HG03135 (cell line): ENCODE measurements around the gene SIVA1.

Source experiments
- ATAC-seq: cut with Tn5 transposase; IDR thresholded peaks from one replicate; pipeline ENCODE4 v1.9.1; 2021; ENCODE audit warnings: mild to moderate bottlenecking, moderate library complexity; ENCODE audit not compliant: unreplicated experiment

Gene SIVA1

GRCh38 chr14:104734601-104734990, 18.4 kb upstream of the SIVA1 start:
- no peak for ATAC-seq

GRCh38 chr14:104734991-104735779, 17.8 kb upstream of the SIVA1 start:
- no peak for ATAC-seq

DNA sequence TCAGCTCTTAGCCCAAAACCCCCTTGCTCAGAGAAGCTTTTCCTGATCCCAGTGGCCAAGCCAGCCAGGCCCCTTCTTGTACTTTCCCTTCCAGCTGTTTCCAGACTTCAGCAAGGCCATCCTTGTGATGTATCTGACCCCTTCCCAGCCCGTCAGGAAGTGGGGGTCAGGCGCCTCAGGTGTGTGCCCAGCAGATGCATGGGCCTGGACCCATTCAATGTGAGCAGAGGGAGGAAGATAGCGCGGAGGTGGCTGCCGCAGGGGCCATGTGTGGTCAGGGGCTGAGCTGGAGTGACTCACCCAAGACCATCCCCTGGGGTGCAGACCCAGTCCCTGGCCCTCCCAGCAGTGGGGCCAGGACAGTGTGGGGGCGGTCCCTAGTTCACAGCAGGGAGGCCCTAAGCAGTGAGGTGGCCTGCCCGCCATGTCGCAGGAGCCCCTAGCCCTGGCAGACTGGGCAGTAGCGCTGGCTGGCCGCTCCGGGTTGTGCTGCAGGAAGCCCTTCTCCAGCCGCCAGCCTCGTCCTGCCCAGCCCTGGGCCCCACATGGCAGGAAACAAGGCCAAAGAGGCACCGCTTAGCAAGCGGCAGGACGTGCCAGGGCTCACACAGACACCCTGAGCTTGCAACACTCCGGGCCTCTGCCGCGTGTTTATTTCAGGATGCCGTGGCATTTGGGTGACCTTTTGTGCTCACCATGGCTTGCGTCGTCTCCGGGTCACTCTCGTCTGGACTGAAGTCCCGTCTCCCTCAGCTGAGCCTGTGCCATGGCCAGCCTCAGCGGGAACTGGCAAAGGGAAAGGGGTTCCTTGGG, 16.9 kb upstream of the SIVA1 start:
- ATAC-seq = no peak

- no peak for ATAC-seq
Observed at GRCh38 chr14:104738375-104739019, 14.4 kb upstream of the SIVA1 start.

GRCh38 chr14:104739026-104739425, 13.9 kb upstream of the SIVA1 start:
- no peak for ATAC-seq

GRCh38 chr14:104739546-104740516, 13.1 kb upstream of the SIVA1 start:
- ATAC-seq = no peak

GRCh38 chr14:104741108-104741802, 11.7 kb upstream of the SIVA1 start:
- ATAC-seq = no peak

DNA sequence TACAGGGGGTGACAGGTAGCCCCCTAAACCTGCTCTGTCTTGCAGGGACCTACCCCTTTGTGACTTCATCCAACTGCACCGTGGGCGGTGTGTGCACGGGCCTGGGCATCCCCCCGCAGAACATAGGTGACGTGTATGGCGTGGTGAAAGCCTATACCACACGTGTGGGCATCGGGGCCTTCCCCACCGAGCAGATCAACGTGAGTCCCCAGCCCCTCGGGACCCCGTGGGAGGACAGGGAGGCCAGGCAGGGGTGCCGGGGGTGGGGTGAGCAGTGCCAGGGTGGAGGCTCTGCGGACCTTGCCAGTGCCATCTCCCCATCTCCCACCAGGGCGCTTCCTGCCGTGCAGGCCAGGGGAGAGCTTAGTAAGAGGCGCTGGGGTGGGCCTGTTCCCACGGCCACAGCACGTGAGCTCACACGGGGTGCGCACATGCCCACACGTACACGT, 11.1 kb upstream of the SIVA1 start:
- ATAC-seq = no peak

GRCh38 chr14:104742586-104743455, 10.1 kb upstream of the SIVA1 start:
- ATAC-seq = no peak

- ATAC-seq = no peak
Observed at GRCh38 chr14:104743461-104744380, 9.2 kb upstream of the SIVA1 start.

- ATAC-seq = no peak
Observed at GRCh38 chr14:104744484-104744883, 8.5 kb upstream of the SIVA1 start.

DNA sequence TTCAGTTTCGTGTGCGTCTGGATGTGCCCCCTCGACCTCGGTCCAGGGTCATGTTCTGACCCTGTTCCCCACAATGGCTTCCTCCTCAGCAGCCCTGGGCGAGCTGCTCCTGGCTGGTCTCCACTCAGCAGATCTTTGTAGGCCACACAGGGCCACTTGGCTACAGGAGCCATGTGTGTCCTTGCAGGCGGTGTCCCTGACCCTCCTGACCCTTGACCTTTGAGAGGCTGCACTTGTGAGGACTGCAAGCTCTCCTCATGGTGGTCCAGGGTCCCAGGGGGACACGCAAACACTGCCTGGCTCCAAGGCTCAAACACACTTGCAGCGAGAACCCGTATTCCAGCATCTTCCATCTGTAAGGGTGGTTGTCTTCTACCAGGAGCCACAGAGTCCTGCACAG, 7.5 kb upstream of the SIVA1 start:
- ATAC-seq = no peak

- ATAC-seq = no peak
Observed at GRCh38 chr14:104746071-104746545, 6.8 kb upstream of the SIVA1 start.

GRCh38 chr14:104746934-104747481, 5.9 kb upstream of the SIVA1 start:
- no peak for ATAC-seq

DNA sequence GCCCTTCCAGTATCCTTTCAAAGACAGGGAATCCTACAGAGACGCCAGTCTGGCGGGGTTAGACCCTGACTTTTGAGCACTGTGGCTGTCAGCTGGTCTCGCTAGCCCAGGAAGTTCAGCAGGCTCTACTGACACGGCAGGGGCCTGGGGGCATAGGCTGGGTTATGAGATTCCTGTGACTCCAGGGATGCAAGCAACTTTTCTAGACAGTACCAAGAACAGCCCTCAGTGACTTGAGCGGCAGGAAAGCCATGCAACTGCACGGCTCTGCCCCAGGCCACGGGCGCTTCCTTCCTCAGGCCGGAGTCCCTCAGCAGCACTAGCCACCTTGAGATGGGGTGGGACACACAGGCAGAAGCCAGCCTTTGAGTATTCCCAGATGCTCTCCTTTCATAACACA, 5.1 kb upstream of the SIVA1 start:
- ATAC-seq = no peak

- ATAC-seq = no peak
Observed at GRCh38 chr14:104749111-104749649, 3.8 kb upstream of the SIVA1 start.
